ENCODE results near the gene OR52H1.

DNA sequence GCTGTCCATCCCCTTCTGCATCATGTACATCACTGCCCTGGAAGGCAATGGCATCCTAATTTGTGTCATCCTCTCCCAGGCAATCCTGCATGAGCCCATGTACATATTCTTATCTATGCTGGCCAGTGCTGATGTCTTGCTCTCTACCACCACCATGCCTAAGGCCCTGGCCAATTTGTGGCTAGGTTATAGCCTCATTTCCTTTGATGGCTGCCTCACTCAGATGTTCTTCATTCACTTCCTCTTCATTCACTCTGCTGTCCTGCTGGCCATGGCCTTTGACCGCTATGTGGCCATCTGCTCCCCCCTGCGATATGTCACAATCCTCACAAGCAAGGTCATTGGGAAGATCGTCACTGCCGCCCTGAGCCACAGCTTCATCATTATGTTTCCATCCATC lies 32.7 kb upstream of the OR52H1 start:
- TF ChIP-seq, protein P1, sequence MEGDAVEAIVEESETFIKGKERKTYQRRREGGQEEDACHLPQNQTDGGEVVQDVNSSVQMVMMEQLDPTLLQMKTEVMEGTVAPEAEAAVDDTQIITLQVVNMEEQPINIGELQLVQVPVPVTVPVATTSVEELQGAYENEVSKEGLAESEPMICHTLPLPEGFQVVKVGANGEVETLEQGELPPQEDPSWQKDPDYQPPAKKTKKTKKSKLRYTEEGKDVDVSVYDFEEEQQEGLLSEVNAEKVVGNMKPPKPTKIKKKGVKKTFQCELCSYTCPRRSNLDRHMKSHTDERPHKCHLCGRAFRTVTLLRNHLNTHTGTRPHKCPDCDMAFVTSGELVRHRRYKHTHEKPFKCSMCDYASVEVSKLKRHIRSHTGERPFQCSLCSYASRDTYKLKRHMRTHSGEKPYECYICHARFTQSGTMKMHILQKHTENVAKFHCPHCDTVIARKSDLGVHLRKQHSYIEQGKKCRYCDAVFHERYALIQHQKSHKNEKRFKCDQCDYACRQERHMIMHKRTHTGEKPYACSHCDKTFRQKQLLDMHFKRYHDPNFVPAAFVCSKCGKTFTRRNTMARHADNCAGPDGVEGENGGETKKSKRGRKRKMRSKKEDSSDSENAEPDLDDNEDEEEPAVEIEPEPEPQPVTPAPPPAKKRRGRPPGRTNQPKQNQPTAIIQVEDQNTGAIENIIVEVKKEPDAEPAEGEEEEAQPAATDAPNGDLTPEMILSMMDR (IDR thresholded peaks at IDR 0.05), result no peak
- no peak for TF ChIP-seq POLR2A (IDR thresholded peaks at IDR 0.05)

All from lower leg skin (tissue), 3 donors.